ENCODE data around the gene BIVM. TPM values are rescaled to one million over a fixed set of nuclear protein-coding genes. Genes with fewer than 3 reads are reported as not detected.

The BIVM gene
- total RNA-seq, 4 donors from 2014 or later = 5.4 to 16.0 (median 7.7) TPM

DNA sequence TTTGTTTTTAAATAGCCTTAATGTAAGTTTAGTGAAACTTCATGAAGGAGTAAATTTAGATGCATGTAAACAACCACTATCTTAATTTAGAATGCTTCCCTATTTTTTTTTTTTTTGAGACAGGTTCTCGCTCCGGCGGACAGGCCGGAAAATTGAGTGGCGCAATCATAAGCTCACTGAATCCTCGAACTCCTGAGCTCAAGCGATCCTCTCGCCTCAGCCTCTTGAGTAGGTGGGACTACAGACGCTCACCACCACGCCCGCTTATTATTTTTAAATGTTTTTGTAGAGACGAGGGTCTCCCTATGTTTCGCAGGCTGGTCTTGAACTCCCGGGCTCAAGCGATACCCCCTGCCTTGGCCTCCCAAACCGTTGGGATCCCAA is 26.9 kb upstream of the BIVM start:
- no peak for TF ChIP-seq POLR2A (IDR thresholded peaks at IDR 0.05)
- TF ChIP-seq CTCF (IDR thresholded peaks at IDR 0.05) = no peak
- no peak for DNase-seq (ENCODE audit: low spot score in 2 of 2)
- WGBS, 2 donors = 90 to 92% methylated on average over 16 of the region's 16 CpGs
- intact Hi-C loops (cut with DNase I; ENCODE audit: low total_unique reads) = no loop called here
- H3K4me3 ChIP-seq (ENCODE audit: low read depth, poor library complexity, severe bottlenecking) = no peak overlapping the region

DNA sequence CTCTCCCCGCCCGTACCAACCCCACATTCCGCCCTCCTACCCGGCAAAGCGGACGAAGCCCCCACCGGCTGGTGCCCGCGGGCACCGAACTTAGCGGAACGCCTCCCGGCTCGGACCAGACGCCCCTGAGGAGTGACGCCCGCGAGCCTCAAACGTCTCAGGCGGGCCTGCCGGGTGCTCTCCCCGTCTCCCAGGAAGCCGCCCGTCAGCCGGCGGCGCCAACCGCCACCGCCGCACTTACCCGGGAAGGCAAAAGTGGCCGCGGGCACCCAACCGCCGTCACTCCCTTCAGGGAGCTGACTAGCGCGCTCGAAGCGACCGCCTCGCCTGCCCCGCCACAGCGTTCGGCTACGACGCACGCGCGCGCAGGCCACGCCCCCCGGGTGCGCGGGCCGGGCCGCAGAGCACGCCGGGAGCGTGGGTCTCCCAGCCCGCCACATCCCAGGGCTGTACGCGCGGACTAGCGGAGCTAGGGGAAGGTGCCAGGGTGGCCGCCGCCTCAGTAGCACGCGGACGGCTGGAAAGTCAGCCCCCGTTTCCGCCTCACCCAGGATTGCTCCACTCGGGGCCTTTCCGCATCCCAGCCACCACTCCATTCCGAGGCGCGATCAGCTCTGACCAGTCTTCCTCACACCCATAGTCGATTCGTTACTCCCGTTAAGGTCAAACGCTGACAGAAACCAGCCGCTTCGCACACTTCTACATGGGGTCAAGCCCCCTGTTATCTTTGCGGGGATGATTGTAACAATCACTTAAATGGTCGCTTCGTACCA is 25.3 kb upstream of the BIVM start, which contains the start of gene TEX30:
Gene TEX30, minus strand, starts transcription at position 346 of the 773 bp plus-strand sequence. CDS start 3,760 bp downstream, outside the sequence.
- WGBS, 2 donors = 3 to 7% methylated on average over 29 to 52 of the region's 85 CpGs
- intact Hi-C loops (cut with DNase I; ENCODE audit: low total_unique reads) = no loop called here
- TF ChIP-seq POLR2A (IDR thresholded peaks at IDR 0.05) = peak in 1 of 2 donors; percentile 32
- TF ChIP-seq CTCF (IDR thresholded peaks at IDR 0.05) = no peak
- peak within 1 kb of the TSS; percentile 84 for H3K4me3 ChIP-seq (ENCODE audit: low read depth, poor library complexity, severe bottlenecking)
- peak; percentile 62 to 95 for DNase-seq (ENCODE audit: low spot score in 2 of 2)

- no peak for TF ChIP-seq CTCF (IDR thresholded peaks at IDR 0.05)
- TF ChIP-seq POLR2A (IDR thresholded peaks at IDR 0.05) = no peak
- intact Hi-C loops (cut with DNase I; ENCODE audit: low total_unique reads) = no loop called here
- peak; percentile 16 to 84 for DNase-seq (ENCODE audit: low spot score in 2 of 2)
- WGBS, 2 donors = 78 to 88% methylated on average over 27 of the region's 27 CpGs
- no peak overlapping the region for H3K4me3 ChIP-seq (ENCODE audit: low read depth, poor library complexity, severe bottlenecking)
Measured at GRCh38 chr13:102774214-102774568, 24.7 kb upstream of the BIVM start.

DNA sequence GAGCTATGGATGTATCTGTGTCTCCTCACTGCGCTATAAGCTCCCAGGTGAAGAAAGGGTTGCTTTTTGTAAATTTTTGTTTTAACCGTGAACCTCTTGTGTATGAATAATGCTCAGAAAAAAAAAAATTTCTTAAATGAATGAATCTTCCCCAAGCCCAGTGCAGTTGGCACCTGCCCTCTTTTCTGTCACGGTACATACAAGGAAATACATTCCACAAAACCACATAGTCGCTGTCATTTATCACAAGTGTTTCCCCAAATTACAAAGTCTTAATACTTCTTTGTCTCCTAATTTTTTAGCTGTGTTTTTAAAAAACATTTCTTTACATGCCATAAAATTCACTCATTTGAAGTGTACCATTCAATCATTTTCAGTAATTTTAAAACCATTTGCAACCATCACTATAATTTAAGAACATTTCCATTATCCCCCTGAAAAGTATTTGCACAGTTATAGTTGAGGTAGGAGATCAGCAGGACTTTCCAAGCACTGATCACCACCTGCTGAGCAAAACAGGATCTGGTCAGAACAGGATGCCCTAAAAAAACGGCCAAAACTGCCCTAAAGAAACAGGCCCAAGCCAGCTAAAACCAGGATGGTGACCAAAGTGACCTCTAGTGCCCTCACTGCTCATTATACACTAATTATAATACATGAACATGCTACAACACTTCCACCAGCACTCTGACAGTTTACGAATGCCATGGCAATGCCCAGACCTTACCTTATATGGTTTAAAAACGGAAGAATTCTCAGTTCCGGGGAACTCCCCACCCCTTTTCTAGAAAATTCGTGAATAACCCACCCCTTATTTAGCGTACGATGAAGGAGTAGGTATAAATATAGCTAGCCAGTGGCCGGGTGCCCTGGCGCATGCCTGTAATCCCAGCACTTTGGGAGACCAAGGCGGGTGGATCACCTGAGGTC is 24.1 kb upstream of the BIVM start:
- no peak for DNase-seq (ENCODE audit: low spot score in 2 of 2)
- H3K4me3 ChIP-seq (ENCODE audit: low read depth, poor library complexity, severe bottlenecking) = no peak overlapping the region
- 84 to 85% methylated on average over 14 of the region's 14 CpGs for WGBS, 2 donors
- intact Hi-C loops (cut with DNase I; ENCODE audit: low total_unique reads) = no loop called here
- no peak for TF ChIP-seq POLR2A (IDR thresholded peaks at IDR 0.05)
- TF ChIP-seq CTCF (IDR thresholded peaks at IDR 0.05) = no peak

DNA sequence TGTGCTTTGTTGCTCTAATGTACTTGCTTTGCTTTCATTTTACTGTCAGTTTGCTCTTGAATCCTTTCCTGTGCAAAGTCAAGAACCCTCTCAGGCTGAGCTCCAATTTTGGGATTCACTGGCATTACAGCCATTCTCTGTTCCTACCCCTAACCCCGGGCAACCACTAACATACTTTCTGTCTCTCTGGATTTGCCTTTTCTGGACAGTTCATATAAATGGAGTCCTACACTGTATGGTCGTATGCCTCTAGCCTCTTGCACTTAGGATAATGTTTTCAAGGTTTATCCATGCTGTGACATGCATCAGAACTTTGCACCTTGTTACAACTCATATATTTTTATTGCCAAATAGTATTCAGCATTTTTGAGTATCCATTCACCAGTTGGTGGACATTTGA is 22.6 kb upstream of the BIVM start:
- WGBS, 2 donors = 88 to 92% methylated on average over 2 of the region's 2 CpGs
- TF ChIP-seq POLR2A (IDR thresholded peaks at IDR 0.05) (no peak), CTCF (IDR thresholded peaks at IDR 0.05) (no peak)
- intact Hi-C loops (cut with DNase I; ENCODE audit: low total_unique reads) = no loop called here
- DNase-seq (ENCODE audit: low spot score in 2 of 2) = no peak
- H3K4me3 ChIP-seq (ENCODE audit: low read depth, poor library complexity, severe bottlenecking) = no peak overlapping the region
